ENCODE results near the gene RBM26.

The RBM26 gene, protein sequence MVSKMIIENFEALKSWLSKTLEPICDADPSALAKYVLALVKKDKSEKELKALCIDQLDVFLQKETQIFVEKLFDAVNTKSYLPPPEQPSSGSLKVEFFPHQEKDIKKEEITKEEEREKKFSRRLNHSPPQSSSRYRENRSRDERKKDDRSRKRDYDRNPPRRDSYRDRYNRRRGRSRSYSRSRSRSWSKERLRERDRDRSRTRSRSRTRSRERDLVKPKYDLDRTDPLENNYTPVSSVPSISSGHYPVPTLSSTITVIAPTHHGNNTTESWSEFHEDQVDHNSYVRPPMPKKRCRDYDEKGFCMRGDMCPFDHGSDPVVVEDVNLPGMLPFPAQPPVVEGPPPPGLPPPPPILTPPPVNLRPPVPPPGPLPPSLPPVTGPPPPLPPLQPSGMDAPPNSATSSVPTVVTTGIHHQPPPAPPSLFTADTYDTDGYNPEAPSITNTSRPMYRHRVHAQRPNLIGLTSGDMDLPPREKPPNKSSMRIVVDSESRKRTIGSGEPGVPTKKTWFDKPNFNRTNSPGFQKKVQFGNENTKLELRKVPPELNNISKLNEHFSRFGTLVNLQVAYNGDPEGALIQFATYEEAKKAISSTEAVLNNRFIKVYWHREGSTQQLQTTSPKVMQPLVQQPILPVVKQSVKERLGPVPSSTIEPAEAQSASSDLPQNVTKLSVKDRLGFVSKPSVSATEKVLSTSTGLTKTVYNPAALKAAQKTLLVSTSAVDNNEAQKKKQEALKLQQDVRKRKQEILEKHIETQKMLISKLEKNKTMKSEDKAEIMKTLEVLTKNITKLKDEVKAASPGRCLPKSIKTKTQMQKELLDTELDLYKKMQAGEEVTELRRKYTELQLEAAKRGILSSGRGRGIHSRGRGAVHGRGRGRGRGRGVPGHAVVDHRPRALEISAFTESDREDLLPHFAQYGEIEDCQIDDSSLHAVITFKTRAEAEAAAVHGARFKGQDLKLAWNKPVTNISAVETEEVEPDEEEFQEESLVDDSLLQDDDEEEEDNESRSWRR

DNA sequence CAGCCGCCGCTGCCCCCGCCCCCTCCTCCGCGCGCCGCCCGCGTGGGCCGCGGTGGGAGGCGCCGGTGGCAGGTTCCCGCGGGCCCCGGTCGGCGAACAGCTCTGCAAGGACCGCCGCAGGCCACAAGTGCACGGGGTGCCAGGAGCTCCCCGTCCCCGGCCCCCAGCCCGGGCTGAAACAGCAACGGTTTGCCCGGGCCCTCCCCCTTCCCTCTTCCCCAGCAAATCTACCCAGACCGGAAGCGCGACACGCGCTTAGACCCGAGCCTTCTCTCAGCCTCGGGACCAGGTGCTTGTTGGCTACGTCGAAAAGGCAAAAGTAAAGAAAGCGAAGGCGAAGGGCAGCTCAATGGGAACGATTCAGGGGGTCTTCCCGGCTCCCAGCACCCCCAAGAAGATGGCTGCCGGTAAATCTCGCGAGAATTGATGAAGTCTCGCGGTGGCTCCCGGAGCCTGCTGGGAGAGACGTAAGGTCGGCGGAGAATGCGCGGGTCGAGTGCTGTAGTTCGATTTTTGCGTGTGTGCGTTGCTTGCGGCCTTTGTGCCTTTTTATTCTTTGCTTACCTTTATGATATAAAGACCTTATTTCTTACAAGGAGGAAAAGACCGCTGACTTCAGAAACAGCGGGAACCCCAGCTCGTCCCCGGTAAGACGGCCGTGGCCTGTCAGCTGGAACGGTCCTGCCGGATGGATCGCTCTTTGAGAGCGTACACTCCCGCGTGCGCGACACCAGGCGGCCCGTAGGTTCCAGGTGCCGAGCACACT, at the start of gene RBM26:
Gene RBM26, minus strand, starts transcription at position 425 of the 766 bp plus-strand sequence. CDS start 481 bp downstream, outside the sequence.
- DNase-seq, result peak; percentile 94

DNA sequence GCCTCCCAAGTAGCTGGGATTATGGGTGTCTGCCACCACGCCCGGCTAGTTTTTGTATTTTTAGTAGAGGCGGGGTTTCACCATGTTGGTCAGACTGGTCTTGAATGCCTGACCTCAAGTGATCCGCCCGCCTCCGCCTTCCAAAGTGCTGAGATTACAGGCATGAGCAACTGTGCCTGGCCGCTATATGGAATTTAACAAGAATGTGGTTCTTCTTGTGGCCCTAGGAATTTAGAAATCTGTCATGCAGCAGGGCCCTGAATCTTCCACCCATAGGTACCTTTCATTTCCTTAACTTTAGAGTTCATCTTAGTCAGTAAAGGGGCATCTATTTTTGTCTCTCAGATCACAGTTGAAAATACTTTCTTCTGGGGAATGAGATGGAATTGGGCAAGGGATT, 49.3 kb upstream of the RBM26 start:
- no peak for DNase-seq

DNA sequence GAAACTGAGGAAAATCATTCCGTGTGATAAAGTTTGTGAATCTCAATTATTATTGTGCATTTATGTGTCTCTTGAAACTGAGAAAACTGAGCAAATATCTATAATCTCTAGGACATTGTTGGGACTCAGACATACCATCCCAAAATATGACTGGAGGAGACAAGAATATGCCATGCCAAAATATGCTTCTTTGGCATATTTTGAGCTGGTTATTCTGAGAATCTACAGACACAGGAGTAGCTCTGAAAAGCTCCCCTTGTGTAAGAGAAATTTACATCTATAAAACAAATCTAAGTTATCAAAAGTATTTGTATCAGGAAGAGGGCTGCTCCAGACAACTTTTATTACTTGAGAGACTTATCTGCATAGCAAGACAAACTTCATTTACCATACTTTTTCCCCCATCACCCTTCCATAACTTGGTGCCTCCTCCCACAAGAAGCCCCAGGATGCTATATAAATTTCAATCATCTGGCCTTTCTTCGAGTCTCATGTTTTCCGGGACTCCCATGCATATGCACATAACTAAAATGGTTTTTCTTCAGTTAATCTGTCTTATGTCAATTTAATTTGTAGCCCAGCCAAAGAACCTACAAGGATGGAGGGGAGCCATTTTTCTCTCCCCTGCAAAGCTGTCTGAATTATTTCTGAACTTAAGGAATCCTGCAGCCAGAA, 46.3 kb upstream of the RBM26 start:
- DNase-seq, result no peak

DNA sequence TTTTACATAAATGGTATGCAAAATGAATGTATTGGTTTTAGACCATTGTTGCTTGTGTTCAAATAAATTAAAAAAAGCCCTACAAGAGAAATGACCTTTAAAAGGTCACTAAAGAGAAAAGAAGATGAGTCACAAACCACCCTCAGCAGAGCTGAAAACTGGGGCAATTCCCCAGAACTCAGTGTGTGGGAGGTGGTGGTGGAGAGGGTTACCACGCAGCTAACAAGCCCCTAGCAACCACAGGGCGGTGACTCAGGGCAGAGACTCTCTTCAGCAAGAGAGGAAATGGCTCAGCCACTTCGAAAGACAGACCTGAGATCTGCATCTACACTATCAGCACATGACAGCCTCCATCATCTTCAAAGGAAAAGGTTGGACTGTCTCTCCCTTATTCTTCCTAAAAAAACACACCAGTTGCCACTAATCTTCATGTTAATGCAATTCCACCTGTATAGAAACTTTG, 45.5 kb upstream of the RBM26 start:
- DNase-seq, result peak; percentile 87

DNA sequence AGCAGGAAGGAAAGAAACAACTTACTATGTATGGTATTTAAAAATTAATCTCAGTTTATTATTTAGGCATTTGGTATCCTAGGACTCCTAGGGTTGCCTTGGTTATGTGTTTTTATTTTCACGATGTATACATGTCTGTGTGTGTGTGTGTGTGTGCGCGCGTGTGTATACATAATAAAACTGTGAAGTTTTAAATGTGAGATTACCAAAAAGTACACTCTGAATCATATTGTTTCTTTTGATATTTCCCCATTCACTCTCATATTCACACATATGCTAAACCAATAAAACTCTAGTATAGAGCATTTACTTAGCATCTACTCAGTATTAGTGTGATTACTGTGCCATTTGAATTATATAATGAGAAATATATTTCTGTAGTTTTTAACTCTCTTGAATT, 44.1 kb upstream of the RBM26 start:
- DNase-seq, result no peak

DNA sequence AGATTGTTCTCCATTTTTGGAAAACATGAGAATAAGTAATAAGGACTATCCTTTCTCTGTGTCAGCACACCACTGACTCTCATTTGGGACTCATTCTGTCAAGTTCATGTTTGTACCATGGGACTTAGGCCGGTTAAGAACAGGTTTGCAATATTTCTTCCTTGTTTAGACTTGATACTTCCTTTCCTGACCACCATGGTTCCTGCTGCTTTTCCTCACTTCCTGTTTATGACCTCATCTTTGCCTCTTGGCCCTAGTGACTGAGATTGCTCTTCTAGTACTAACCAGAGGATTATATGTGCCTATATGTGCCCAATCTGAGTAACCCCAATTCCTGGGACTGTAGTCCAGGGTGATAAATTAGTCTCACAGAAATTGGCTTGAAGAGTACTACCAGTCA, 42.4 kb upstream of the RBM26 start:
- DNase-seq, result no peak

DNA sequence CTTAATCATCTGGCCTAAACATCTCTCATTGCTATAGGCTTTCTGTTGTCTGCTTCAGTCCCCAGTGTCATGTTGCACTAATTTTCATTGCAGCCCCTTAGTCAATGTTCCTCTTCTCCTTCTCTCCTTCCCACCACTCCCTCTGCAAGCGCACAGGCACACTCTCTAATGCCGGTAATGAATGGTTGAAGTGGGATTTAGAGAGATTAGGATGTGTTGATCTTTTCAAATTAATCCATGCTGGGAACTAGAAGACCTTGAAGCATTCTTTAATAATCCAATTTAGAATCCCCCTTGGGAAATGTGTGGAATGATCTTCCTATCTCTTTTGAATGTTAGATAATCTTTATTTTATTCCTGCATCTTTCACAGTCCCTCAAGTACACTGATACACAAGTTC, 41.7 kb upstream of the RBM26 start:
- no peak for DNase-seq

DNA sequence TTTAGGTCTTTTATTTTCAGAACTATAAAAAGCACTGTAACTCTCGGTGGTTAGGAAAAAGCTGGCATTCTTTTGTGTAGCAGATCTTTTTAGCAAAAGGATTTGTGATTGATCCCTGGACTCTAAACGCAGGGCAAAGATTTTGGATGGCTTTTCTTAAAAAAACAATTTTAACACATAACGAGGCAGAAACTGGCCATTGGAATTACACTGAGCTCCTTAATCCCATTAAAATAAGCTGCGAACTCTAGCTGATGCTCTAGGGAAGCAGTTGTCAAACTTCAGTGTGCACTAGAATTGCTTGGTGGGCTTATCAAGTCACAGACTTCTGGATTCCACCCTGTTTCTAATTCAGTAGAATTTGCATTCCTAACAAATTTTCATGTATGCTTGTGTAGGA, 41.1 kb upstream of the RBM26 start:
- no peak for DNase-seq

DNA sequence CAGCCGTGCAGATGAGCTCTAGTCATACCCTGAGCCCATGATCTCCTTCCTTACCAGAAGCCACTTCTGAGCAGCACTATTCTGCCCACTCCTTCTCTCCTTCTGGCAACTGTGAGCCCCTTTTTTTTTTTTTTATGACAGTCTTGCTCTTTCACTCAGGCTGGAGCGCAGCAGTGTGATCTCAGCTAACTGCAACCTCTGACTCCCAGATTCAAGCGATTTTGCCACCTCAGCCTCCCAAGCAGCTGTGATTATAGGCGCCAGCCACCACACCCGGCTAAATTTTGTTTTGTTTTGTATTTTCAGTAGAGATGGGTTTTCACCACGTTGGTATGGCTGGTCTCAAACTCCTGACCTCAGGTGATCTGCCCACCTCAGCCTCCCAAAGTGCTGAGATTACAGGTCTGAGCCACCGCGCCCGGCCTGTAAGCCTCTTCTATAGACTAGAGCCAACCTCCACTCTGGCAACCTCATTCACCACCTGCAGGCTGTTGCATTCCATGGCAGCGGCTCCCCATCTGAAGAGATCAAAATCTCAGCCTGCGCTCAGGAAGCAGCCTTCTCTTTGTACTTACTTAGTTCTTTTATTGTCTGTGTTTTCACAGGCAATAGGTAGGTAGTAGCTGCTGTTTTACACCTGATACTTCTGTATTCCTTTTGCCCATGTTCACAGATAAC, 40.1 kb upstream of the RBM26 start:
- DNase-seq, result no peak

DNA sequence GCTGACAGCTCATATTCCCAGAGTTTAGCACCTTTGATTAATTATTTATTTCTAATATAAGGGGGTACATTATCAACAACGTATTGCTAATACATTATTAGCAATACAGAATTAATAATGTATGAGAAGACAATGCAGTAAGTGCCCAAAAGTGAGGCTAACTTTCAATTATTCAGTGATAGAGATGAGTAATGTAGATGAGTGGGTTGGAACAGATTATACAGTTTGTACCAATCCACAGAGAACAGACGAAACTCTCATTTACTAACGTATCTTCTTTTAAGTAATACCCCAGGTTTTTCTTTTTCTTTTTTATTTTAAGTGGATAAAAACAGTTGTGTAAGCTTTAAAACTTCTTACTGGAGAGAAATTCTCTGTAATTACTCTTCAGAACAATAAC, 36.7 kb upstream of the RBM26 start:
- DNase-seq, result no peak

DNA sequence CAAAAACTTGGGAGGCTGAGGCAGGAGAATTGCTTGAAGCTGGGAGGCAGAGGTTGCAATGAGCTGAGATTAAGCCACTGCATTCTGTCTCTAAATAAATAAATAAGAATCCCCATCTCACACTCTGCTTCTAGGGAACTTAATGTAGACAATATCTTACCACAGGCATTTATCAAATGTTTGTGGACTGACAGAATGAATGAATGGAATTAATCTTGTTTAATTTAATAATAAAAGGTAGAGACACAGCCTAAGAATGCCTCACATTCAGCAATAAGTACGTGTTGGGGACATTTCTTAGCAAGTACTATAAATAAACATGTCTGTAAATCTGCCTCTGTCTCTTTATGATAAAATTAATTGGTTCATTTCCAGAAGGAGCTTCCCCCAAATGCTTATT, 36.2 kb upstream of the RBM26 start:
- DNase-seq, result no peak

DNA sequence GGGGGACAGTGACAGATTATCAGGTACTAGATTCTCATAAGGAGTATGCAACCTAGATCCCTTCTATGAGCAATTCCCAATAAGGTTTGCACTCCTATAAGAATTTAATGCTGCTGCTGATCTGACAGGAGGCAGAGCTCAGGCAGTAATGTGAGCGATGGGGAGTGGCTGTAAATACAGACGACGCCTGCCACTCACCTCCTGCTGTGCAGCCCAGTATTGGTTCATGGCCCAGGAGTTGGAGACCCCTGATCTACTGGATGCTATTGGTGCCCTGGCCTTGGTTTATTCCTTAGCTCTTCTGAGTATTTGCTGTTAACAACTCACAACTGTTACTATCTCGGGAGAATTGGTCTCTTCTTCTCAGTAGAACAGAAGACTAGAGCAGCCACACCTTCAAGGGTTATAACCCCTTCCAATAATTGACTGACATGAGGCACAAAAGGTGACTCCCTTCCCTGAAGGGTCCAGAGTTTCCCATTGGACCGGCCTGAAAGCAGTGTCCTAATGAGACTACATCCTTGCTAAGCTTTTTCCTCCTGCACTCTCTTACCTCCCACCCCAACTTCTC, 35.0 kb upstream of the RBM26 start:
- DNase-seq, result no peak

DNA sequence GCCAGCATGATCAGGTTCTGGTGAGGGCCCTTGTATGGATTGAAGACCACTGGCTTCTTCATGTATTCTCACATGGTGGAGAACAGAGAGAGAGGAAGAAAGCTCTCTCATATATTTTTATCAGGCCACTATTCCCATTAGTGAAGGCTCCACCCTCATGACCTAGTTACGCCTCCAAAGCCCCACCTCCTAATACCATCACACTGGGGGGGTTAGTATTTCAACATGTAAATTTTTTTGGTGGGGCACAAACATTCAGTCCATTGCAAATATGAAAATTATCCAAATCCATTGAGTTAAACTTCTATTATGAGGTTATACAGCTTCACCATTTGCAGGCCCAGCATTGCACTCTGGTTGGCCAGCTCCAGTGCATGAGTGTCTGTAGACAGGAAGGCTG, 33.2 kb upstream of the RBM26 start:
- DNase-seq, result no peak

DNA sequence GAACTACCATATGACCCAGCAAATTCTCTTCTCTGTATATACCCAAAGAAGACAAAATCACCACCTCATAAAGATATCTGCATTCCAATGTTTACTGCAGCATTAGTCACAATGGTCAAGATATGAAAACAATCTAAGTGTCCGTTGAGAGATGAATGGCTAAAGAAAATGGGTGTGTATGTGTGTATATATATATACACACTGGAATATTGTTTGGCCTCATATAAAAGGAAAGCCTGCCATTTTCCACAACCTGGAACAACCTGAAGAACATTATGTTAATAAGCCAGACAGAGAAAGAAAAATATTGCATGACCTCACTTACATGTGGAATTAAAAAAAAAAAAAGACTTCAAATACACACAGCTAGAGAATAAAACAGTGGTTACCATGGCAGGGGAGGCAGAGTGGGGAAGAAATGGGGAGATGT, 29.5 kb upstream of the RBM26 start:
- DNase-seq, result no peak

DNA sequence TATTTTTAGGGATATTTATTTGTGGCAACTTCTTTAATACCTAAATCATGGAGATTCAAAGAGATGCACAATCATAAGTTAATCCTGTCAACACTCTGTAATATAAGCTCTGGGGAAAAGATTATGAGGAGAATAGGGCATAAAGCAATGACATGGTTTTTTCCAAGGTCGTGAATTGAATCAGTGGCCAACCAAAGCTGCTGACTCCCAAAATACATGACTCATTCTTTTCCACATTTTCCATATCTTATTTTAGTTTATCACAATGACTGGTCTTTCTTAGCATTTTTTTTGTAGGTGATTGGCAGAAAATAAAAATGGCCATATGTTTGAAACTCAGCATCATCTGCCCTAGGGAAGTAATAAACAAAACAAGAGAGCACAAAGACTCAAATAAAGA, 28.5 kb upstream of the RBM26 start:
- DNase-seq, result no peak

DNA sequence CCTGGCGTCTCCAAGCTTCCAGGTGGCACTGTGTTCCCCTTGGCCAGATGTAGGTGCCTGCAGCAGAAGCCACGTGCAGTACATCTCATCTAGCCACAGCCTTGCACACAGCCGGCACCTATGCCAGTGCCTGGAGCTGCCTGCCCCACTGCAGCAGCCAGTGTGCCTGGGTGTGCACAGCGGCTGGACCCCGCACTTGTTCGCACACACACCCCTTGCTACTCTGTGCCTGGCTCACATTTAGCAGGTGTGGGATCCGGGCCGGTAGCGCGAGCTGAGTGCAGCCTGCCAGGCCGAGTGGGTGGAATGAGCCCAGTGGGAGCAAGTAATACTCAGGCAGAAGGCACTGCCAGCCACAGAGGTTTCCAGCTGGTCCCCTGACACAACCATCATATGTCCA, 26.9 kb upstream of the RBM26 start:
- no peak for DNase-seq

DNA sequence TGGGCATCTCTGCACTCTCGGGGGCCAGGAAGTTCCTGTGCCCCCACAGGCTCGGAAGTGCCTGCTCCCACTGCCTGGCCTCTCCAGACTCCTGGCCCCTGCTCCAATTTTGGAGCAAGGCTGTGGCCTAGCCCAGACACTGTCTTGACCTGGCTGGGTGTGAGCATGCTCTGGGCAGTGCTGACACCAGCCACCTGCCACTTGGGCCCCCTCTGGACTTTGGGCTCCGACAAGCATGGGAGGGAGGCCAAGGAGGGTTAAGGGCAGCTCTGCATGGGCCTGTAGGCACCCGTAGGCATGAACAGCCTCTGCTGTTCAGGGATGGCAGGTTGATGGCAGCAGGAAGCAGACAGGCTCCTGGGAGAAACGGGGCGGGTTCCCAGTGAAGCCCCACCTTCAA, 26.0 kb upstream of the RBM26 start:
- no peak for DNase-seq

DNA sequence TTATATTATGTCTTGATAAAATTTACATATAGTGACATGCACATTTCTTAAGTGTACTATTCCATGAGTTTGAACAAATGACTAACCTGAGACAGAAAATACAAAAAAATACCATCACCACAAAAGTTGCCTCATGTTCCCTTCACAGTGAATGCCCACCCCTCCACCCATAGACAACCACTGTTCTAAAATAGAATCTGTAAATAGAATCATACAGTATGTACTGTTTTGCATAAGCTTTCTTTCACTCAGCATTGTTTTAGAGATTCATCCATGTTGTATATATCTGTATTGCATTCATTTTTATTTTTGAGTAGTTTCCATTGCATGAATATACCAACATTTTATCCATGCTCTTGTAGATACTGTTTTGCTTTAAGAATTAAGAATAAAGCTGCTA, 23.3 kb upstream of the RBM26 start:
- DNase-seq, result no peak

DNA sequence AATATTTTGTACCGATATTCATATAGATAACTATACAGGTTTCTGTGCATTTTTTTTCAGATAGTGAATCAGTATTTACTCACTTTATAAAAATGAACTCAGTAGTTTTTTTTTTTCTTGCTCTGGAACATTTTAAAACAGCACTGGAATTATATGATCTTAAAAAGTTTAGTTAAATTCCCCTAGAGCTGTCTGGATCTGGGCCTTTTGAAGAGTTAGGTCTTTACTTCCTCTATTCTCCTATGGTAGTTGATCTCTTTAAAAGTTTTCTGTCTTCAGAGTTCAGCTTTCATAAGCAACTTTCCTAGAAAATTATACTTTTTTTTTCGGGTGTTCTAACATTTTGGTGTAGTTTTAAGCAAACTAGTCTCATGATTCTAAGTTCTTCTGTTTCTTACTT, 21.8 kb upstream of the RBM26 start:
- no peak for DNase-seq

DNA sequence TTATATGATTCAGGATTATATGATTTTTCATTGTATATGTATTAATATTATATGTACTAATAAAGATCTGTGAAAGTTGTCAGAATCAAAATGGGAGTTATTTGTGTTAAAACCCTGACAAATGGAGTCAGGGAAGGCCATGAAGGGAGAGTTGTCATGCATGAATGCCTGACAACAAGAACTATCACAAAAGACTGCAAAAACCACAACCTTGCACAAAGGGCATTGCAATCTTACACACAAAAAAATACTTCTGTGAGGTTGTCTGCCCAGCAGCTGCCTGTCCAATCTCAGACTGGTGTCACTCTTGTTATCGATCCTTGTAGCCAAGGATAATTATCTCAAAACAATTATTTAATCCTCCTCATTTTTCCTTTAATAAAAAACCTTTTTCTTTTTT, 21.2 kb upstream of the RBM26 start:
- DNase-seq, result no peak
